Endothelial cell of umbilical vein (primary cell): ENCODE data around the gene ADAMTS6. TPM values are rescaled to one million over a fixed set of nuclear protein-coding genes. Genes with fewer than 3 reads are reported as not detected.

Source experiments
- BruUV-seq: library from RNA; stranded (reverse); fragments of 400-500 nt; replicated peaks from 2 replicates; lab custom pipeline; 2021; lab: Mats Ljungman, UMichigan
- CTCF ChIA-PET: fragments of 300-600, 350-600 bp; sonication (Branson Sonifier 250); formaldehyde crosslinking; loops from one replicate; lab custom pipeline; 2021; ENCODE audit warnings: antibody characterized with exemption, inconsistent platforms; lab: Charles Lee
- POLR2A ChIA-PET: fragments of 300-600, 350-600 bp; sonication (Branson Sonifier 250); formaldehyde crosslinking; loops from one replicate; lab custom pipeline; 2021; ENCODE audit warnings: antibody characterized with exemption, inconsistent platforms; lab: Charles Lee
- DNase-seq: peaks from one replicate; pipeline ENCODE4 v3.0.0-alpha.2; 2011; ENCODE audit warnings: low read depth, low spot score
- FAIRE-seq: peaks from 2 replicates; lab custom pipeline; 2011; peaks lifted over from hg19 to GRCh38; lab: Jason Lieb, UNC
- H2AFZ ChIP-seq: 2 replicates; pipeline ENCODE4 v1.6.0; 2012; ENCODE audit warnings: low read depth, low read length, control low read depth, inconsistent platforms
- H3K27ac ChIP-seq: 2 replicates; pipeline ENCODE4 v1.5.1; 2011; ENCODE audit warnings: low read depth, mild to moderate bottlenecking, control low read depth, low read length, moderate library complexity; ENCODE audit not compliant: insufficient read depth
- H3K27me3 ChIP-seq, 2 experiments: 2 replicates each; pipeline versions ENCODE4 v1.6.0 to v1.6.1; 2011; ENCODE audit warnings: low read length in 2 of 2, mixed read lengths in 1 of 2; ENCODE audit not compliant: control insufficient read depth in 2 of 2, insufficient read depth in 2 of 2
- H3K36me3 ChIP-seq, 2 experiments: 2 replicates in 1 of 2; 3 replicates in 1 of 2; pipeline ENCODE4 v1.5.1; 2011; ENCODE audit warnings: low read length in 2 of 2, mild to moderate bottlenecking in 1 of 2, moderate library complexity in 1 of 2; ENCODE audit not compliant: control insufficient read depth in 2 of 2, insufficient read depth in 2 of 2; ENCODE audit errors: extremely low read depth in 1 of 2
- H3K4me1 ChIP-seq: 3 replicates; pipeline ENCODE4 v1.5.1; 2011; ENCODE audit warnings: mild to moderate bottlenecking, low read length; ENCODE audit not compliant: control insufficient read depth, insufficient read depth; ENCODE audit errors: extremely low read depth
- H3K4me2 ChIP-seq: 2 replicates; pipeline ENCODE4 v1.6.1; 2011; ENCODE audit warnings: low read length, control low read depth, mixed read lengths; ENCODE audit not compliant: insufficient read depth
- H3K4me3 ChIP-seq, 3 experiments: fragments of 200-600 bp in 1 of 3; sonication (generic), shearing (Covaris generic) in 1 of 3; replicated peaks in 1 of 3; 2 replicates each; pipeline ENCODE4 v1.5.1; 2011 to 2016; ENCODE audit warnings: control low read depth in 3 of 3, low read length in 3 of 3, mild to moderate bottlenecking in 2 of 3, inconsistent platforms in 1 of 3, low read depth in 1 of 3, moderate library complexity in 1 of 3; ENCODE audit not compliant: insufficient read depth in 1 of 3
- H3K79me2 ChIP-seq: 2 replicates; pipeline ENCODE4 v1.6.0; 2012; ENCODE audit warnings: low read length, inconsistent platforms; ENCODE audit not compliant: control insufficient read depth, insufficient read depth
- H3K9ac ChIP-seq: replicated peaks from 2 replicates; pipeline ENCODE3; 2011; ENCODE audit warnings: low read length, control low read depth; ENCODE audit not compliant: insufficient read depth; ENCODE audit errors: extremely low read depth
- H3K9me1 ChIP-seq: replicated peaks from 3 replicates; pipeline ENCODE4 v1.6.0; 2011; ENCODE audit warnings: mild to moderate bottlenecking, low read length; ENCODE audit not compliant: control insufficient read depth, insufficient read depth; ENCODE audit errors: extremely low read depth
- H3K9me3 ChIP-seq: replicated peaks from 2 replicates; pipeline ENCODE4 v1.5.1; 2012; ENCODE audit warnings: low read length, inconsistent platforms; ENCODE audit not compliant: control insufficient read depth, insufficient read depth
- H4K20me1 ChIP-seq: replicated peaks from 2 replicates; pipeline ENCODE3; 2011; ENCODE audit warnings: mild to moderate bottlenecking, low read length; ENCODE audit not compliant: control insufficient read depth, insufficient read depth; ENCODE audit errors: extremely low read depth
- CTCF ChIP-seq, 2 donors: IDR thresholded peaks; 1 replicate in 1 of 2; 2 replicates in 1 of 2; pipeline ENCODE4 v1.5.1; 2011; ENCODE audit warnings: low read length in 2 of 2, mild to moderate bottlenecking in 2 of 2, moderate library complexity in 2 of 2, control low read depth in 1 of 2, inconsistent platforms in 1 of 2, low read depth in 1 of 2; ENCODE audit not compliant: insufficient read depth in 1 of 2; ENCODE audit errors: extremely low read depth in 1 of 2
- EZH2 ChIP-seq: IDR thresholded peaks from 2 replicates; pipeline ENCODE4 v1.6.1; 2012; ENCODE audit warnings: borderline replicate concordance, low read depth, mild to moderate bottlenecking, moderate library complexity, low read length, inconsistent platforms; ENCODE audit not compliant: severe bottlenecking
- FOS ChIP-seq: IDR thresholded peaks from 2 replicates; pipeline ENCODE4 v1.6.1; 2011; ENCODE audit warnings: mild to moderate bottlenecking, low read length, moderate library complexity, borderline replicate concordance; ENCODE audit not compliant: insufficient read depth
- GATA2 ChIP-seq: IDR thresholded peaks from 2 replicates; pipeline ENCODE4 v1.7.0; 2011; ENCODE audit warnings: low read depth, mild to moderate bottlenecking, moderate library complexity, mixed read lengths, low read length; ENCODE audit not compliant: insufficient read length, insufficient read depth
- JUN ChIP-seq: IDR thresholded peaks from 2 replicates; pipeline ENCODE4 v1.6.1; 2011; ENCODE audit warnings: borderline replicate concordance, low read depth; ENCODE audit not compliant: insufficient read length, insufficient read depth
- MAX ChIP-seq: IDR thresholded peaks from 2 replicates; pipeline ENCODE4 v1.6.1; 2011; ENCODE audit not compliant: insufficient read depth, insufficient read length
- MYC ChIP-seq: IDR thresholded peaks from one replicate; pipeline ENCODE4 v1.6.1; 2011; ENCODE audit warnings: mild to moderate bottlenecking, low read depth, low read length
- POLR2A ChIP-seq: IDR thresholded peaks from 2 replicates; pipeline ENCODE4 v1.6.1; 2012; ENCODE audit warnings: low read depth, mild to moderate bottlenecking, control low read depth, low read length
- POLR2AphosphoS5 ChIP-seq: IDR thresholded peaks from 2 replicates; pipeline ENCODE4 v1.6.1; 2012; ENCODE audit warnings: low read depth, mild to moderate bottlenecking, control low read depth, low read length, moderate library complexity; ENCODE audit not compliant: insufficient read depth
- dilution Hi-C: fragments of 300-500 bp; cut with MboI; formaldehyde crosslinking; loops from one replicate; pipeline ENCODE4 v1.15.0; 2019; ENCODE audit warnings: low sequenced_read_pairs; ENCODE audit not compliant: extremely low pct_ligation_motif_present
- intact Hi-C: fragments of 100-400 bp; cut with micrococcal nuclease; formaldehyde crosslinking; loops from one replicate; pipeline ENCODE4 v1.10.0; 2022
- polyA plus RNA-seq, 4 experiments: library from polyadenylated mRNA; depleted of rRNA in 3 of 4; stranded (reverse) in 3 of 4; unstranded in 1 of 4; fragments of >200 nt; gene quantifications; 2 replicates each; pipeline versions ENCODE4 v1.2.1 to v1.2.3, GENCODE V29; 2011 to 2012; ENCODE audit warnings: missing spikeins in 1 of 4
- total RNA-seq: library from RNA; stranded (reverse); gene quantifications from 2 replicates; pipeline ENCODE4 v1.2.3, GENCODE V29; 2021

ADAMTS6 gene
- total and polyA plus RNA-seq, 2 donors (not counting 3 experiments of a cell fraction or from before 2014, with no cell fraction given) = 20.4 to 43.4 TPM

DNA sequence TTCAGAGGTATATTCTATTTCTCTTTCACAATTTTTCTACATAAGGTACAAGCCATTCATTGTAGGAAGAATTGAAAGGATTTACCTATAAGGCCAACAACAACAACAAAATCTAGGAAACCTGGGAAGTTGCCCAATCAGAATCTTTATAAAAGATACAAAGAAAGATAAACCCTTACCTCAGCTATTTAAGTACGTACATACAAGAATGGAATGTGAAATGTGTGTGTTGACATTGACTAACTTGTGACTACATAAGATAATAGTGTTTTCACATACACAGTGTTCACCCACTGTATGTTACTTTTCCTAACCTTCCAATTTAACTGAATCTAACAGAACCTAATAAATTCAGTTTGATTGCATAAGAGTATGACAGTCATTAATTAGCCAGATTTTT is 154.1 kb downstream of the ADAMTS6 start:
- no peak overlapping the region for H3K4me2 ChIP-seq
- no peak overlapping the region for H3K9ac ChIP-seq
- H3K9me1 ChIP-seq = no peaks in the 10 kb centered on the region
- H3K27me3 ChIP-seq = no peaks in the 10 kb centered on the region
- no peak overlapping the region for H3K27ac ChIP-seq
- no TSS peak for BruUV-seq
- intact Hi-C loops = no loop called here
- peaks cover 0 to 17% of the 10 kb centered on the region in 2 experiments for H3K36me3 ChIP-seq
- H2AFZ ChIP-seq = no peak overlapping the region
- ChIA-PET POLR2A (interaction anchor here (0.6 kb wide), 1 partner anchor 41 kb away, joined by 4 read pairs; no protein-coding TSS in a partner anchor), CTCF (no interaction called here)
- H3K9me3 ChIP-seq = no peaks in the 10 kb centered on the region
- no peaks in the 10 kb centered on the region for H3K4me1 ChIP-seq
- DNase-seq = peak; percentile 24
- no peaks in the 10 kb centered on the region for H3K79me2 ChIP-seq
- no peak for FAIRE-seq
- no peaks in the 10 kb centered on the region for H4K20me1 ChIP-seq
- dilution Hi-C loops = no loop called here
- TF ChIP-seq GATA2 = no peak
- no peak overlapping the region for H3K4me3 ChIP-seq

GRCh38 chr5:65326922-65327321 is 154.8 kb downstream of the ADAMTS6 start:
- FAIRE-seq = no peak
- H3K79me2 ChIP-seq = no peaks in the 10 kb centered on the region
- no peak overlapping the region for H2AFZ ChIP-seq
- no TSS peak for BruUV-seq
- H3K36me3 ChIP-seq = peaks cover 0 to 13% of the 10 kb centered on the region in 2 experiments
- no peaks in the 10 kb centered on the region for H4K20me1 ChIP-seq
- TF ChIP-seq FOS (no peak), EZH2 (no peak), JUN (no peak), MAX (no peak), GATA2 (no peak), POLR2A (no peak), MYC (no peak), POLR2AphosphoS5 (no peak), CTCF (IDR thresholded peaks at IDR 0.05; ENCODE audit: extremely low read depth in 1 of 2, insufficient read depth in 1 of 2, low read depth in 1 of 2, low read length in 2 of 2) (no peak)
- no peaks in the 10 kb centered on the region for H3K4me1 ChIP-seq
- DNase-seq = no peak
- intact Hi-C loops (no loop called here), dilution Hi-C loops (no loop called here)
- H3K4me2 ChIP-seq = no peak overlapping the region
- H3K9ac ChIP-seq = no peak overlapping the region
- no peaks in the 10 kb centered on the region for H3K9me3 ChIP-seq
- CTCF ChIA-PET = no interaction called here
- no peaks in the 10 kb centered on the region for H3K27me3 ChIP-seq
- POLR2A ChIA-PET = interaction anchor here (0.6 kb wide), 1 partner anchor 40 kb away, joined by 4 read pairs; no protein-coding TSS in a partner anchor
- H3K9me1 ChIP-seq = no peaks in the 10 kb centered on the region
- no peak overlapping the region for H3K27ac ChIP-seq
- no peak overlapping the region for H3K4me3 ChIP-seq
